Thyroid gland (tissue), 4 donors: Measurements from ENCODE around the gene LSM7. TPM values are rescaled to one million over a fixed set of nuclear protein-coding genes. Genes with fewer than 3 reads are reported as not detected.

Experiments used
- DNase-seq, 2 donors: peaks; one replicate each; pipeline ENCODE4 v3.0.0-alpha.2; 2019
- H3K27ac ChIP-seq, 3 donors: fragments of 200-600 bp; sonication (generic); 1 replicate in 2 of 3; 2 replicates in 1 of 3; pipeline ENCODE4 v1.5.1; 2016 to 2019; ENCODE audit warnings: mild to moderate bottlenecking in 1 of 3, moderate library complexity in 1 of 3
- H3K27me3 ChIP-seq: fragments of 200-600 bp; sonication (generic); one replicate; pipeline ENCODE4 v1.5.1; 2019
- H3K36me3 ChIP-seq, 2 donors: fragments of 200-600 bp; sonication (generic); one replicate each; pipeline ENCODE4 v1.5.1; 2016 to 2019
- H3K4me1 ChIP-seq, 2 donors: fragments of 200-600 bp; sonication (generic); one replicate each; pipeline ENCODE4 v1.5.1; 2017 to 2019
- H3K4me3 ChIP-seq, 3 donors: fragments of 200-600 bp; sonication (generic); replicated peaks in 1 of 3; 1 replicate in 2 of 3; 2 replicates in 1 of 3; pipeline ENCODE4 v1.5.1; 2016; ENCODE audit warnings: mild to moderate bottlenecking in 1 of 3
- H3K9me3 ChIP-seq: fragments of 200-600 bp; sonication (generic); one replicate; pipeline ENCODE4 v1.5.1; 2017
- CTCF ChIP-seq, 6 experiments: fragments of 200-600 bp in 3 of 6; fragments of 450-650 bp in 3 of 6; sonication (generic) in 3 of 6; IDR thresholded peaks; one replicate each; pipeline ENCODE4 v1.5.1; 2016 to 2019; ENCODE audit warnings: antibody characterized with exemption in 6 of 6, mild to moderate bottlenecking in 2 of 6, inconsistent platforms in 1 of 6, moderate library complexity in 1 of 6
- POLR2A ChIP-seq, 2 donors: fragments of 450-650 bp; IDR thresholded peaks; one replicate each; pipeline ENCODE4 v1.6.1; 2017; ENCODE audit warnings: antibody characterized with exemption in 2 of 2, mild to moderate bottlenecking in 2 of 2, moderate library complexity in 1 of 2
- WGBS, 2 donors: methylation state at CpG; one replicate each; pipeline ENCODE4 v1.1.5; 2017; 5-methylcytosine and 5-hydroxymethylcytosine counted together
- intact Hi-C: fragments of 100-400 bp; cut with DNase I; formaldehyde crosslinking; loops from one replicate; pipeline ENCODE4 v1.15.1; 2023
- total RNA-seq, 4 donors: library from RNA; depleted of rRNA; stranded (reverse); fragments of >200 nt; gene quantifications; one replicate each; pipeline ENCODE4 v1.2.3, GENCODE V29; 2016

LSM7 gene
- total RNA-seq, 4 donors from 2014 or later = 21.1 to 139 (median 55.1) TPM

GRCh38 chr19:2337329-2337707, 8.9 kb upstream of the LSM7 start:
- no peaks in the 10 kb centered on the region for H3K27me3 ChIP-seq
- H3K4me1 ChIP-seq = peaks cover 5 to 14% of the 10 kb centered on the region in 2 donors
- TF ChIP-seq POLR2A (IDR thresholded peaks at IDR 0.05) = no peak
- no peak for TF ChIP-seq CTCF (IDR thresholded peaks at IDR 0.05)
- H3K36me3 ChIP-seq = peaks cover 5 to 11% of the 10 kb centered on the region in 2 donors
- intact Hi-C loops = no loop called here
- H3K4me3 ChIP-seq = no peak overlapping the region
- 77 to 87% methylated on average over 16 to 18 of the region's 19 CpGs for WGBS, 2 donors
- no peak for DNase-seq
- no peaks in the 10 kb centered on the region for H3K9me3 ChIP-seq
- no peak overlapping the region for H3K27ac ChIP-seq

DNA sequence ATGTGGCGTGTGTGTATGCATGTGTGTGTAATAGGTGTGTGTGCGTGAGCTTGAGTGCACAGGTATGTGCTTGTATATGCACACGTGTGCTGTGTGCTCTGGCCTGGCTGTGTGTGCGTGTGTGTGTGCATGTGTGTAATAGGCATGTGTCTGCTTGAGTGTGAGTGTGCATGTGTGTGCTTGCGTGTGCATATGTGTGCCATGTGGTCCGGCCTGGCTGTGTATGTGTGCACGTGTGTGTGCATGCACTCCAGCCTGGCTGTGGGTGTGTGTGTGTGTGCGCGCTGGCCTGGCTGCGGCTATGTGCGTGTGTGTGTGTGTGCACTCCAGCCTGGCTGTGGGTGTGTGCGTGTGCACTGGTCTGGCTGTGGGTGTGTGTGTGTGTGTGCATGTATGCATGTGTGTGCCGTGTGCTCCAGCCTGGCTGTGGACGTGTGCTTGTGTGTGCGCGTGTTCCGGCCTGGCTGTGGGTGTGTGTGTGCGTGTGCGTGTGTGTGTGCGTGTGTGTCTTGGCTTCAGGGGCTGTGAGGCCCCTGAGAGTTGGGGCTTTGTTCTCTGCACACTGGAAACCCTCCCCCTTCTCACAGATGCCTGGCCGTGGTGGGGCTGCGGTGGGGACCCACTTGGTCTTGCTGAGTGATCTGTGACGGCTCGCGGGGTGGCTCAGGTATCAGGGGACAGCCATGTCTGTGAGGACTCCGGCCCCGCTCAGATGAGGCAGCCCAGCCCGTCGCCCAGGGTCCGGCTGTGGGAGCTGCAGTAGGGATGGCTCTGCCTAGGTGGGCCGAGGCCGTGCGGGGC, 8.3 kb upstream of the LSM7 start:
- no peaks in the 10 kb centered on the region for H3K9me3 ChIP-seq
- WGBS, 2 donors = 86 to 92% methylated on average over 12 to 17 of the region's 33 CpGs
- intact Hi-C loops = no loop called here
- DNase-seq = no peak
- no peak overlapping the region for H3K4me3 ChIP-seq
- TF ChIP-seq POLR2A (IDR thresholded peaks at IDR 0.05) = no peak
- TF ChIP-seq CTCF (IDR thresholded peaks at IDR 0.05) = no peak
- H3K4me1 ChIP-seq = peaks cover 11 to 20% of the 10 kb centered on the region in 2 donors
- H3K27me3 ChIP-seq = no peaks in the 10 kb centered on the region
- H3K36me3 ChIP-seq = peaks cover 5 to 8% of the 10 kb centered on the region in 2 donors
- no peak overlapping the region for H3K27ac ChIP-seq

GRCh38 chr19:2335848-2336247, 7.5 kb upstream of the LSM7 start:
- TF ChIP-seq POLR2A (IDR thresholded peaks at IDR 0.05) = no peak
- no peak for TF ChIP-seq CTCF (IDR thresholded peaks at IDR 0.05)
- H3K27ac ChIP-seq = no peak overlapping the region
- 78 to 95% methylated on average over 3 of the region's 3 CpGs for WGBS, 2 donors
- no peaks in the 10 kb centered on the region for H3K27me3 ChIP-seq
- peaks cover 19 to 29% of the 10 kb centered on the region in 2 donors for H3K4me1 ChIP-seq
- peaks cover 0 to 6% of the 10 kb centered on the region in 2 donors for H3K36me3 ChIP-seq
- intact Hi-C loops = no loop called here
- DNase-seq = no peak
- no peak overlapping the region for H3K4me3 ChIP-seq
- H3K9me3 ChIP-seq = no peaks in the 10 kb centered on the region

- H3K4me1 ChIP-seq = peaks cover 19 to 35% of the 10 kb centered on the region in 2 donors
- intact Hi-C loops = loop anchor here (5.0 kb wide), 1 partner anchor 98 kb away; the partner anchor contains the start of genes PLEKHJ1 and SF3A2
- peaks cover 0 to 5% of the 10 kb centered on the region in 2 donors for H3K36me3 ChIP-seq
- H3K27me3 ChIP-seq = no peaks in the 10 kb centered on the region
- DNase-seq = no peak
- no peak overlapping the region for H3K27ac ChIP-seq
- no peaks in the 10 kb centered on the region for H3K9me3 ChIP-seq
- no peak for TF ChIP-seq CTCF (IDR thresholded peaks at IDR 0.05)
- 94 to 96% methylated on average over 26 of the region's 26 CpGs for WGBS, 2 donors
- H3K4me3 ChIP-seq = no peak overlapping the region
Measured at GRCh38 chr19:2334986-2335846, 6.8 kb upstream of the LSM7 start.
